SIG-M5 treated with dmso at 0.1 percent for 504 hours (cell line): Measurements from ENCODE around the gene PSME2.
A peak's percentile ranks its signal among the peaks of the same experiment; 100 is the strongest.

Source experiments
- DNase-seq: peaks from one replicate; lab custom pipeline; 2025; ENCODE audit not compliant: unreplicated experiment; lab: John Stamatoyannopoulos, UW

PSME2 gene, protein sequence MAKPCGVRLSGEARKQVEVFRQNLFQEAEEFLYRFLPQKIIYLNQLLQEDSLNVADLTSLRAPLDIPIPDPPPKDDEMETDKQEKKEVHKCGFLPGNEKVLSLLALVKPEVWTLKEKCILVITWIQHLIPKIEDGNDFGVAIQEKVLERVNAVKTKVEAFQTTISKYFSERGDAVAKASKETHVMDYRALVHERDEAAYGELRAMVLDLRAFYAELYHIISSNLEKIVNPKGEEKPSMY

DNA sequence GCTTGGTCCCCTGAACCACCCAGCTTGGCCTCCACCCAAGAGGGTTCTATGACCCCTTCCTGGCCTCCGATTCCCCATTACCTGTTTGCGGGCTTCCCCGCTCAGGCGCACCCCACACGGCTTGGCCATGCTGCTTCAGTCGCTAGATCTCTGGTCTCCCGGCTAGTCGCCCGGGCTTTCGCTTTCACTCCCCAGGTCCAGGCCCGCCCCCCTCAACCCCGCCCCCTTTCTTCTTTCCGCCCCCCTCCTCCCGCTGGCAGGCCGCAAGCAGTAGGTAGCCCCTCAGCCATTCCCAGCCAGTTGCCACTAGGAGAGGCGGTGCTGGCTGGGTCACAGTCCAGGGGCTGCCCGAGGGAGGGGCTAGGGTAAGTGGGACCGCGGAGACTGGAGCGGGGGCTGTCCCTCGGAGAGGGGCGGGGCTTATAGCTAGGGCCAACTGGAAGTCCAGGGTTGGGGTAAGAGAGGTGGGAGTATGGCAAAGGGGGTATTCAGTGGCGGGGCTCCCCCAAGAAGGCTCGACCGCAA is at the start of gene PSME2:
PSME2 (minus strand) TSS at position 158 of the 525 bp plus-strand sequence; CDS start at position 129, 29 bp downstream.
- peak; percentile 97 for DNase-seq

GRCh38 chr14:24195186-24196070 is 49.0 kb upstream of the PSME2 start, which contains the start of gene TM9SF1:
Gene TM9SF1 (minus strand): TSS chr14:24195441. CDS start chr14:24195019, 422 bp downstream.
- peak; percentile 76 for DNase-seq

- no peak for DNase-seq
Measured at GRCh38 chr14:24194873-24195185, 48.4 kb upstream of the PSME2 start.

GRCh38 chr14:24194186-24194872 is 47.9 kb upstream of the PSME2 start:
- DNase-seq: no peak

- no peak for DNase-seq
Measured at GRCh38 chr14:24192933-24193332, 46.5 kb upstream of the PSME2 start.

GRCh38 chr14:24190416-24190815 is 44.0 kb upstream of the PSME2 start:
- no peak for DNase-seq

DNA sequence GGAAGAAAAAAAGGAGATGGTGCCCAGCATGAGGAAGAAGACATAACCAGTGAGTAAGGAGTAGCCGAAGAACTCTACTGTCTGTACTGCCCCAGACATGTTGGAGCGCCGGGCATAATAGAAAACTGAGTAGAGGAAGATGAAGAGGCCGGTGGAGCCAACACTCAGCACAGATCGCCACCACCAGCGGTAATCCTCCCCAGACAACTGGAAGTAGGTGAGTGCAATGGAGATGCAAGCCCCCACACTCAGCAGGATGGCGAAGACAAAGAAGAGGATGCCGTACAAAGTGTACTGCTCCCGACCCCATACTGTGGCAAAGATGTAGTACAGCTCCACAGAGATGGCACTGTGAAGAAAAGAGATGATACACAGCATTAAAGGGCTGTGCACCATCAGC is 43.0 kb upstream of the PSME2 start:
- no peak for DNase-seq

- DNase-seq: no peak
Measured at GRCh38 chr14:24189059-24189375, 42.6 kb upstream of the PSME2 start.

- peak; percentile 97 for DNase-seq
Measured at GRCh38 chr14:24188251-24189058, 42.0 kb upstream of the PSME2 start, which contains the start of gene IPO4. Gene IPO4 (minus strand): TSS chr14:24188816. CDS start chr14:24188787, 29 bp downstream.

GRCh38 chr14:24187539-24187915 is 41.1 kb upstream of the PSME2 start:
- no peak for DNase-seq

DNA sequence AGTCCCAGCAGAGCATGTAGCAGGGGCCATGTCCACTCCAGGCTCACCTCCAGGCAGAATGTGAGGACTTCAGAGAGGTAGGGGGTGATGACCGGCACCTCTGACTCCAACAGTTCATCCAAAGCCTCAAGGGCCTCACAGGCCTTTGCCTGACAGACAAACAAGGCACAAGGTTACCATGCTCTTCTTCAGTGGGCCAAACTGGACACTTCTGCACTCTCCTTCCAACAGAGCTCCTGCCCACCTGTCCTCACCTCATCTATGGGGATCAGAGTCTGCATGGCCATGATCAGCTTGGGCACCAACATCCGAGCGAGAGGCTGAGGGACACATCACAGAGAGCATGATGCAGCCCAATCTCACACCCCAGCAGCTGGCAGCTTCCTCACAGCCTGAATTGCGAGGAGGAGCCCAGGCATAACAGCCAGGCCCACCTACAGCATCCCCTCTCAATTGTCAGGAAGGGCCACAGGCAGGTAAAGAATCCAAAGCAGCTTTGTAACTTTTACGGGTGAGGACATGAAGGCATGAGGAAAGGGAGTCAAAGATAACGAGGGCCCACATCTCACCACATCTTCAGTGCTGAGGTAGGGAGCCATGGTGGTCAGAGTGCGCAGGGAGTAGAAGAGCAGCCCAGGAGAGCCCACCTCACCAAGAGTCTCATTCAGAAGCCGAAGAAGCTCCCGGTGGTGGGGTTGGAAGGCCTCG is 40.6 kb upstream of the PSME2 start:
- DNase-seq: no peak

- DNase-seq: no peak
Measured at GRCh38 chr14:24185741-24186140, 39.3 kb upstream of the PSME2 start.

DNA sequence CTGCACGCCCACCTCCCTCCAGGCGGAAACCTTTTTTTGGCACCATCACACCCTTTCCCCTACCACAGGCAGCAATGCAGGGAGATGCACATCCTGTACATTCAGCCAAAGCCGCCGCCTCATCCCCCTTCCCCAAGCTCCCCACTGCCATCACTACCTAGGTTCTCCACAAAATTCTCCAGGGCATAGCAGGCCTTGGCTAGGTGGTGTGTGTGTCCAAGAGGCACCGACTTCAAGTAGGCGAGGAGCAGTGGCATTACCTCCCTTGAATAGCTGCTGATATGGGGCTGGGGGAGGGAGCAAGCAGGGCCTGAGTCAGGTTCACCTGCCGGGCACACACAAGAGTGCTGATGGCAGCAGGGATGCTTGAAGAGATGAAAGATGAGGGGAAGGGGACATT is 38.6 kb upstream of the PSME2 start:
- DNase-seq: no peak

DNA sequence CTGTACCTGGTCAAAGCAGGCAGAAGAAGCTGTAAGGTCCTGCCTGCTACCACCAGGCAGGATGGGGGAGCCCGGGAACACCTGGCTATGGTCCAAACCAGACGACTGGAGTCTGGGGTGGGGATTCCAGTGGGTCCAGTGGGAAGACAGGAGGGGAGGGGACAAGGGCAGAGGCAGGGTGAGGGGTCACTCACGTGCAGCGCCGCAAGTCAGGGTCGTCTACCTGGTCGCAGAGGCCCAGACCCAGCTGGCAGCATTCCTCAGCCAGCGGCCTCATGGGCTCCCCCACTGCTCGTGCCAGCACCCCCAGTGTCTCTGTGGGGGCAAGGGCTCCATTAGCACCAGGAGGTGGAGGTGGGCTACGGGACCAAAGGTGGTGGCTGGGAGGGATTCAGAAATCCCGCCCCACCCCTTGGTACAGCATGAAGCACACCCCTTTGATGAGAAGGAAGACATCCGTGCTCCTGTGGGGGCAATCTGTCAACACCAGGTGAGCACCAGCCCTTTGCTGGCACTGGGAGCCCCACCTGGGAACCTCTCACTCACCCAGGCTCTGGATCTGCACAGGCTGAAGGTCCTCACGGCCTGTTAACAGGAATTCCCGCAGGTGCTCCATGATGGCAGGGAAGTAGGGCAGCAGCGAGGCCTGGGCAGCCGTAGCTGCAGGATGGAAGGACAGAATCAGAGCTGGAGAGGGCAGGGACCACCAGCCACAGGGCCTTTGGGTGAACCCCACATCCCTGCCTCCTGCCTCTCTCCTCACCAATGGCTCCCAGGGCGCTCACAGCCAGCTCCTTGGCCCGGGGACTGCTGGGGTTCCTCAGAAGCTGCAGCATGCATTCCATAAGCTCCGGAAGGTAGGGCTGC is 37.9 kb upstream of the PSME2 start:
- DNase-seq: no peak

DNA sequence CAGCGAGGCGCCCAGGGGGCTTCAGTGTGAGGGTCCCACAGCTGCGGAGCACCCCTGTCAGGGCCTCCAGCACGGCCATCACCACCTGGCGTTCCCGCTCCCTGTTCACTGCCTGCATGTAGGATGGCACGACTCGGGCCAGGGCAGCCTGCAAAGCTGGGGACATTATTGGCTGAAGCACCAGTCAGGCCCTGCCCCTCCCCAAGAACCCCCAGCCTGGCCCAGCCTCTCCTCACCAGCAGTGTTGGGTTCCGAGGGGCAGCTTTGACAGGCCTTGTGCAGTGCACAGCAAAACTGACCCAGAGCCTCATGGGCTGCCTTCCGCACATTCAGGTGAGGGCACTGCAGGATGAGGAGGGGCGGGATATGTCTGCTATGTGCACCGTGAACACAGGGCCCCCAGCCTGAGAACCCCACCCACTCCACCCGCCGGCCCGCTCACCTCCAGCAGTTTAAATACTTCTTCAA is 36.6 kb upstream of the PSME2 start:
- no peak for DNase-seq

DNA sequence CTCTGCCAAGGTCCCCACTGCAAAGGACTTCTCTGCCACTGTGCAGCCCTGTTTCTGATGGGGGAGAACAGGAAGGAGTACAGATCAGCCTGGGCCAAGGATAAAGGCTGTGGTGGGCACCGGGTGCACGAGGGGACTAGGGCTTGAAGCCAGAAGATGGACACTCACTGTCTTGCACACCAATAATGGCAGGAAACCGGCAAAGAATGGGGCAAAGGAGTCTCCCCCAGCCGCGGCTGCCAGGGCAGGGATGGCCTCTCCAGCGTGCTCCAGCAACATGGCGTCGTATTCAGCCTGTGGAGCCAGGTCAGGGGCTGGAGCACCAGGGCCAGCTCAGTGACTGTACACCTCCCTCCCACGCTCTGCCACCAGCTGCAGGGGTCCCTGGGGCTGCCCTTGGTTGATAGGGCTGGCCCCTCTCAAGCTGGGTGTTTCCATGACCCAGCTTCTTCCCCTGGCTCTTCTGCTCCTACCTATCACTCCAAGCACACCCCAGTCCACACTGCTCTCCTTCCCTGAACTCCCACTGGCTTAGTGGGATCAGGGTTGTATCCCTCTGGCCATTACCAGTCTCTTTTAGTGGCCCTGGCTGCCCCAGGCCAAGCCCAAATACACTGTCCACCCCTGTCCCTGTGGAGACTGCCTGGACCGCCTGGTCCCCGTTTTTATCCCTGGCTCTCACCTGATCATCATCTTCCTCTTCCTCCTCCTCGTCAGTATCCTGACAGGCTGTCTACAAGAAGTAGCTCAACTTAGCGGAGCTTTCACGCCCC is 35.9 kb upstream of the PSME2 start:
- no peak for DNase-seq

DNA sequence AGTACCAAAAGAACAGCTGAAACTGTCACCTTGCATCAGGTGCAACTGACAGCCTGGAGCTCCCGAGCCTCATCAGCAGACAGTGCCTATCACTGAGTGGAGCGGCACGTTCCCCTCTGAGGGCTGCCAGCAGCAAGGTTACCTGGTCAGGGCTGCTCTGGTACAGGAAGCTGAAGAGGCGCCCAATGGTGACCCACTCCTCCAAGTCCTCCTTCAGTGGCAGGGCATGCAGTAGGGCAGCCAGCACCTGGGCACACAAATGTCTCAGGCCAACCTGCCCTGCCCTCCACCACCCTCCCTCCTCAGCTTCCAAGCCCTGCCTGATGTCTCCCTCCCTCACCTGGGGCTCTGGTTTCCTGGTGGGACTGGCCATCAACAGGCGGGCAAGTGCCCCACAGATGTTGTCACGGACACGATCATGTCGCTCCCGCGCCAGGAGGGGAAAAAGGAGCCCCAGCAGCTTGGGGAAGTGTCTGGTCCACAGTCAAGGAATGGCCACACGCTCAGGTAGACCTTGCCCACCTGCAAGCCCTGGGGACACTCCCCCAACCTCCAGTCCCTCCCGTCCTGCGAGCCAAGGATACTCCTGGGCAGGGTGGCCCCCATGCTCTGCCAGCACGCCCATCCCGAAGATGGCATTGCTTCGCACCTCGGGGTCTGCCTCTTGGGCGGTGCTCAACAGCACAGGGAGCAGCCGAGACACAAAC is 35.1 kb upstream of the PSME2 start:
- no peak for DNase-seq
